Transverse colon (tissue), 4 donors: ENCODE measurements around the gene TTC23. TPM values are rescaled to one million over a fixed set of nuclear protein-coding genes. Genes with fewer than 3 reads are reported as not detected.
A peak's percentile ranks its signal among the peaks of the same experiment; 100 is the strongest.

Experiments used
- DNase-seq: peaks from one replicate; pipeline ENCODE4 v3.0.0-alpha.2; 2019
- H3K27ac ChIP-seq, 4 donors: fragments of 200-600 bp; sonication (generic); 2 replicates each; pipeline ENCODE4 v1.5.1; 2016 to 2018; ENCODE audit warnings: inconsistent platforms in 4 of 4
- H3K27me3 ChIP-seq: fragments of 200-600 bp; sonication (generic); 2 replicates; pipeline ENCODE4 v1.5.1; 2017; ENCODE audit warnings: inconsistent platforms
- H3K36me3 ChIP-seq, 4 donors: fragments of 200-600 bp; sonication (generic); 2 replicates each; pipeline ENCODE4 v1.5.1; 2017 to 2019; ENCODE audit warnings: inconsistent platforms in 4 of 4
- H3K4me1 ChIP-seq, 4 donors: fragments of 200-600 bp; sonication (generic); 2 replicates each; pipeline ENCODE4 v1.5.1; 2017 to 2020; ENCODE audit warnings: inconsistent platforms in 4 of 4
- H3K4me3 ChIP-seq, 4 donors: fragments of 200-600 bp; sonication (generic); 1 replicate in 1 of 4; 2 replicates in 3 of 4; pipeline versions ENCODE4 v1.5.1 to v1.6.1; 2017 to 2019; ENCODE audit warnings: inconsistent platforms in 4 of 4
- H3K9me3 ChIP-seq, 2 donors: fragments of 200-600 bp; sonication (generic); 2 replicates each; pipeline ENCODE4 v1.5.1; 2017 to 2019; ENCODE audit warnings: inconsistent platforms in 2 of 2
- EP300 ChIP-seq: sonication (generic); formaldehyde crosslinking; IDR thresholded peaks from one replicate; pipeline ENCODE4 v1.6.1; 2017; ENCODE audit warnings: antibody characterized with exemption, low read depth
- POLR2A ChIP-seq: fragments of 450-650 bp; IDR thresholded peaks from one replicate; pipeline ENCODE4 v1.6.1; 2016; ENCODE audit warnings: antibody characterized with exemption, mild to moderate bottlenecking, moderate library complexity
- POLR2AphosphoS5 ChIP-seq, 3 donors: sonication (generic); formaldehyde crosslinking; IDR thresholded peaks; one replicate each; pipeline ENCODE4 v1.6.1; 2016; ENCODE audit warnings: antibody characterized with exemption in 3 of 3
- WGBS, 2 donors: methylation state at CpG; one replicate each; pipeline ENCODE4 v1.1.5; 2018; ENCODE audit warnings: low coverage in 1 of 2; 5-methylcytosine and 5-hydroxymethylcytosine counted together
- in situ Hi-C, 4 donors: fragments of 200-750 bp; cut with MboI; loops; one replicate each; pipeline versions ENCODE4 v1.15.0 to v1.15.1; 2017; ENCODE audit warnings: low sequenced_read_pairs in 3 of 4, low pct_ligation_motif_present in 1 of 4, low pct_unique_long_range_greater_than_20kb in 1 of 4
- intact Hi-C: fragments of 100-400 bp; cut with DNase I; formaldehyde crosslinking; loops from one replicate; pipeline ENCODE4 v1.15.1; 2023; ENCODE audit warnings: low total_unique reads
- total RNA-seq, 4 donors: library from RNA; depleted of rRNA; stranded (reverse); fragments of >200 nt; gene quantifications; one replicate each; pipeline ENCODE4 v1.1.0, GENCODE V29; 2016
- TF ChIP-seq, protein P1 (sequence below), 5 experiments: fragments of 200-600 bp in 3 of 5; fragments of 450-650 bp in 2 of 5; sonication (generic) in 3 of 5; IDR thresholded peaks; 1 replicate in 2 of 5; 2 replicates in 3 of 5; pipeline ENCODE4 v1.5.1; 2016 to 2017; ENCODE audit warnings: antibody characterized with exemption in 5 of 5, inconsistent platforms in 3 of 5, mild to moderate bottlenecking in 2 of 5, moderate library complexity in 1 of 5

Gene TTC23
- total RNA-seq, 4 donors from 2014 or later: 7.8 to 23.5 (median 12.5) TPM

DNA sequence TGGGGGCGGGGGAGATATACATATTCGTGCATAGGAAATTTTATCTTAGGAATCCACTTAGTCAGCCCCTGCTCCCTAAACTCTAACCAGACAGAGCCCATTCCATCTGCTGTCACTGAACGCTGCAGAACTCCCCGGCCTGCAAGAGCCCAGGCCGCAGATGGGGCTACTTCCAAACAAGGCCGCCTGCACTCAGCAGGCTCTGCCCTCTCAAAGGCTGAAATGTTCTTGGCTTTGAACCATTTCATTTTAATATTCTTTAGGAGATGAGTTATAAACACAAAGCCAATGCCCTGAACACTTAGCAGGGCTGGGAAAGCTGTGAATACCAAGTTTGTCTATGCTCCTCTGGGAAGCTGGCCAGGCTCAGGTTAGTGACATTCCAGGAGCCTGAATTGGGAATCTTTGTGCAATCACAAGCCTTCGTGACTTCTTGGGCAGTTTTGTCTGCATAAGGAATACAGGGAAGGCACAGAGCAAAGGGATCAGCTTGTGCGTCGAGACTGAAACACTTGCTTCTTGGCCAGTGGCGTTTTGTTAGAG is 79.5 kb downstream of the TTC23 start:
- Histone ChIP-seq H3K4me3 (no peak overlapping the region), H3K27me3 (no peaks in the 10 kb centered on the region), H3K27ac (peak overlapping the region; percentile 83 to 92 (median 87)), H3K9me3 (no peaks in the 10 kb centered on the region), H3K36me3 (peaks cover 0 to 6% (median 0%) of the 10 kb centered on the region in 4 donors), H3K4me1 (peaks cover 5 to 30% (median 9%) of the 10 kb centered on the region in 4 donors)
- TF ChIP-seq POLR2A (no peak), POLR2AphosphoS5 (IDR thresholded peaks at IDR 0.05) (peak in 2 of 3 donors; percentile 52 to 76), EP300 (peak; percentile 90)
- TF ChIP-seq, protein P1, sequence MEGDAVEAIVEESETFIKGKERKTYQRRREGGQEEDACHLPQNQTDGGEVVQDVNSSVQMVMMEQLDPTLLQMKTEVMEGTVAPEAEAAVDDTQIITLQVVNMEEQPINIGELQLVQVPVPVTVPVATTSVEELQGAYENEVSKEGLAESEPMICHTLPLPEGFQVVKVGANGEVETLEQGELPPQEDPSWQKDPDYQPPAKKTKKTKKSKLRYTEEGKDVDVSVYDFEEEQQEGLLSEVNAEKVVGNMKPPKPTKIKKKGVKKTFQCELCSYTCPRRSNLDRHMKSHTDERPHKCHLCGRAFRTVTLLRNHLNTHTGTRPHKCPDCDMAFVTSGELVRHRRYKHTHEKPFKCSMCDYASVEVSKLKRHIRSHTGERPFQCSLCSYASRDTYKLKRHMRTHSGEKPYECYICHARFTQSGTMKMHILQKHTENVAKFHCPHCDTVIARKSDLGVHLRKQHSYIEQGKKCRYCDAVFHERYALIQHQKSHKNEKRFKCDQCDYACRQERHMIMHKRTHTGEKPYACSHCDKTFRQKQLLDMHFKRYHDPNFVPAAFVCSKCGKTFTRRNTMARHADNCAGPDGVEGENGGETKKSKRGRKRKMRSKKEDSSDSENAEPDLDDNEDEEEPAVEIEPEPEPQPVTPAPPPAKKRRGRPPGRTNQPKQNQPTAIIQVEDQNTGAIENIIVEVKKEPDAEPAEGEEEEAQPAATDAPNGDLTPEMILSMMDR (IDR thresholded peaks at IDR 0.05): no peak
- intact Hi-C loops (loop anchor here (5.0 kb wide), 2 partner anchors 42 to 63 kb away; partner anchors contain the start of gene SYNM), in situ Hi-C loops (no loop called here)
- 69 to 83% methylated on average over 2 to 10 of the region's 10 CpGs for WGBS, 2 donors
- DNase-seq: peak; percentile 54

GRCh38 chr15:99168601-99169580 is 80.5 kb downstream of the TTC23 start:
- WGBS, 2 donors: 60 to 100% methylated on average over 1 to 5 of the region's 5 CpGs
- peaks cover 5 to 29% (median 8%) of the 10 kb centered on the region in 4 donors for H3K4me1 ChIP-seq
- no peak for DNase-seq

DNA sequence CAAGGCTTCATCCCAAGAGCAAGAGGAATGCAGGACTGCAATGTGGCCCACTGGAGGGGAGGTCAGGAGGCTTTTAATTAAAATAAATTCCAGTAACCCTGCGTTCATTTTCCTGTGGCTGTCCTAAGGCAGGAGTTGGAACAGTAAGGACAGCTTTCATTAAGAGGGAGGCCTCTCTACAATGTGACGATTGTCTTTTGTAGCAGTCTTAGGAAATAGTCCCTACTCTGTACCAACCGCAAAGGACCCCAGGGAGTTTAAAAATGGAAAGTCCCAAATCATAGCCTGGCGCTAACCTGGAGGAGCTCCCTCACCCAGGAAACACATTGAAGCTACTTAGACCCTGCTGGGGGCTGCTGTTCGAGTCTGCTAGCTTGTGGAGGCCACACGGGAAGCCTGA is 81.7 kb downstream of the TTC23 start:
- Histone ChIP-seq H3K36me3 (no peaks in the 10 kb centered on the region), H3K27ac (peak overlapping the region; percentile 83 to 92 (median 87)), H3K4me1 (peaks cover 5 to 29% (median 8%) of the 10 kb centered on the region in 4 donors), H3K9me3 (no peaks in the 10 kb centered on the region), H3K27me3 (no peaks in the 10 kb centered on the region), H3K4me3 (no peak overlapping the region)
- intact Hi-C loops (no loop called here), in situ Hi-C loops (no loop called here)
- 80 to 87% methylated on average over 2 to 6 of the region's 6 CpGs for WGBS, 2 donors
- no peak for DNase-seq
- TF ChIP-seq EP300 (no peak), POLR2AphosphoS5 (IDR thresholded peaks at IDR 0.05) (no peak), POLR2A (no peak)
- TF ChIP-seq, protein P1 (IDR thresholded peaks at IDR 0.05): no peak

More at GRCh38 chr15:99168601-99169580, 80.5 kb downstream of the TTC23 start:
- no peaks in the 10 kb centered on the region for H3K27me3 ChIP-seq
- no peaks in the 10 kb centered on the region for H3K9me3 ChIP-seq
- H3K36me3 ChIP-seq: peaks cover 0 to 6% (median 0%) of the 10 kb centered on the region in 4 donors
- TF ChIP-seq POLR2A: no peak
- TF ChIP-seq, protein P1 (IDR thresholded peaks at IDR 0.05): no peak
- intact Hi-C loops: no loop called here
- in situ Hi-C loops: no loop called here
- H3K4me3 ChIP-seq: no peak overlapping the region
- H3K27ac ChIP-seq: peak overlapping the region; percentile 83 to 92 (median 87)

GRCh38 chr15:99167201-99167600 is 82.2 kb downstream of the TTC23 start:
- Histone ChIP-seq H3K9me3 (no peaks in the 10 kb centered on the region), H3K4me1 (peaks cover 5 to 29% (median 8%) of the 10 kb centered on the region in 4 donors), H3K4me3 (no peak overlapping the region), H3K27ac (peak overlapping the region; percentile 83 to 92 (median 87)), H3K36me3 (no peaks in the 10 kb centered on the region), H3K27me3 (no peaks in the 10 kb centered on the region)
- 40 to 72% methylated on average over 1 to 5 of the region's 5 CpGs for WGBS, 2 donors
- intact Hi-C loops (no loop called here), in situ Hi-C loops (no loop called here)
- TF ChIP-seq POLR2AphosphoS5 (IDR thresholded peaks at IDR 0.05): no peak
- no peak for TF ChIP-seq EP300
- no peak for TF ChIP-seq POLR2A
- TF ChIP-seq, protein P1 (IDR thresholded peaks at IDR 0.05): no peak
- DNase-seq: no peak
